ENCODE data around the gene FAM180B. TPM values are rescaled to one million over a fixed set of nuclear protein-coding genes. Genes with fewer than 3 reads are reported as not detected.

The FAM180B gene
- total RNA-seq, 2 donors from 2014 or later: not detected

- no peaks in the 10 kb centered on the region for H3K36me3 ChIP-seq
- no peak for TF ChIP-seq CTCF (IDR thresholded peaks at IDR 0.05)
Measured at GRCh38 chr11:47615249-47615648, 28.8 kb downstream of the FAM180B start.

GRCh38 chr11:47616726-47617416, 30.4 kb downstream of the FAM180B start:
- Histone ChIP-seq H3K9me3 (no peaks in the 10 kb centered on the region), H3K27ac (no peak overlapping the region), H3K36me3 (no peaks in the 10 kb centered on the region), H3K9ac (ENCODE audit: low read depth in 2 of 2, low read length in 2 of 2) (no peak overlapping the region), H3K4me1 (no peaks in the 10 kb centered on the region), H3K4me3 (no peak overlapping the region), H3K27me3 (no peaks in the 10 kb centered on the region)
- intact Hi-C loops (cut with DNase I): no loop called here
- TF ChIP-seq CTCF (IDR thresholded peaks at IDR 0.05): peak; percentile 32
- DNase-seq: peak; percentile 38

More at GRCh38 chr11:47615249-47615648, 28.8 kb downstream of the FAM180B start:
- H3K4me3 ChIP-seq: no peak overlapping the region
- no peaks in the 10 kb centered on the region for H3K4me1 ChIP-seq
- H3K9ac ChIP-seq (ENCODE audit: low read depth in 2 of 2, low read length in 2 of 2): no peak overlapping the region
- no peak for DNase-seq
- no peaks in the 10 kb centered on the region for H3K27me3 ChIP-seq
- intact Hi-C loops (cut with DNase I): no loop called here
- H3K27ac ChIP-seq: no peak overlapping the region
- H3K9me3 ChIP-seq: no peaks in the 10 kb centered on the region

- intact Hi-C loops (cut with DNase I): no loop called here
- no peaks in the 10 kb centered on the region for H3K27me3 ChIP-seq
- no peak overlapping the region for H3K9ac ChIP-seq (ENCODE audit: low read depth in 2 of 2, low read length in 2 of 2)
- no peaks in the 10 kb centered on the region for H3K36me3 ChIP-seq
- H3K9me3 ChIP-seq: no peaks in the 10 kb centered on the region
- no peak overlapping the region for H3K4me3 ChIP-seq
- H3K27ac ChIP-seq: no peak overlapping the region
- DNase-seq: no peak
- no peaks in the 10 kb centered on the region for H3K4me1 ChIP-seq
- TF ChIP-seq CTCF (IDR thresholded peaks at IDR 0.05): no peak
Measured at GRCh38 chr11:47617417-47617809, 30.9 kb downstream of the FAM180B start.

- Histone ChIP-seq H3K9me3 (no peaks in the 10 kb centered on the region), H3K9ac (ENCODE audit: low read depth in 2 of 2, low read length in 2 of 2) (no peak overlapping the region), H3K4me1 (no peaks in the 10 kb centered on the region), H3K27ac (no peak overlapping the region), H3K4me3 (no peak overlapping the region), H3K27me3 (no peaks in the 10 kb centered on the region), H3K36me3 (peaks cover 8% of the 10 kb centered on the region)
- no peak for DNase-seq
- intact Hi-C loops (cut with DNase I): no loop called here
- TF ChIP-seq CTCF (IDR thresholded peaks at IDR 0.05): no peak
Measured at GRCh38 chr11:47620836-47621378, 34.4 kb downstream of the FAM180B start.

GRCh38 chr11:47626234-47626633, 39.8 kb downstream of the FAM180B start:
- no peak for DNase-seq
- peaks cover 24% of the 10 kb centered on the region for H3K36me3 ChIP-seq
- no peak overlapping the region for H3K4me3 ChIP-seq
- no peak for TF ChIP-seq CTCF (IDR thresholded peaks at IDR 0.05)
- no peaks in the 10 kb centered on the region for H3K4me1 ChIP-seq
- intact Hi-C loops (cut with DNase I): no loop called here
- no peak overlapping the region for H3K9ac ChIP-seq (ENCODE audit: low read depth in 2 of 2, low read length in 2 of 2)
- no peaks in the 10 kb centered on the region for H3K27me3 ChIP-seq
- H3K9me3 ChIP-seq: no peaks in the 10 kb centered on the region
- no peak overlapping the region for H3K27ac ChIP-seq

Data from colonic mucosa (tissue), 4 donors.